K562 (cell line): ENCODE measurements around the gene ENO2. TPM values are rescaled to one million over a fixed set of nuclear protein-coding genes. Genes with fewer than 3 reads are reported as not detected.

ENCODE experiments used
- MBD2 ChIP-seq: sonication (generic); IDR thresholded peaks from 2 replicates; pipeline ENCODE4 v1.6.1; 2016; ENCODE audit warnings: low read depth, borderline replicate concordance
- MXD1 ChIP-seq: fragments of 250-450 bp; sonication (Bioruptor Pico); IDR thresholded peaks from 2 replicates; pipeline ENCODE4 v1.8.0; 2021; ENCODE audit warnings: borderline replicate concordance, mild to moderate bottlenecking, moderate library complexity; ENCODE audit not compliant: poor library complexity, severe bottlenecking
- RBFOX2 ChIP-seq: fragments of 200-400 bp; formaldehyde crosslinking; IDR thresholded peaks from 2 replicates; pipeline ENCODE4 v1.6.1; 2017; ENCODE audit warnings: low read depth, mild to moderate bottlenecking, low read length, moderate library complexity
- ZNF740 ChIP-seq, 3 experiments: fragments of 200-800 bp in 1 of 3; sonication (Bioruptor generic) in 1 of 3; sonication (generic) in 1 of 3; formaldehyde crosslinking in 1 of 3; IDR thresholded peaks; 2 replicates each; pipeline versions ENCODE4 v1.6.1 to v1.8.0; 2016 to 2022; ENCODE audit warnings: mild to moderate bottlenecking in 2 of 3, missing compliant biosample characterization in 2 of 3, missing genetic modification characterization in 2 of 3, missing genetic modification reagents in 1 of 3
- polyA plus RNA-seq, 8 experiments: library from polyadenylated mRNA; depleted of rRNA in 4 of 8; stranded (reverse) in 5 of 8; unstranded in 3 of 8; fragments of >200 nt; fragmentation: Nextera tagmentation in 2 of 8; fragmentation: Illumina TruSeq in 1 of 8; extraction: Ambion mirVana in 2 of 8; extraction: Trizol in 1 of 8; gene quantifications; 2 replicates each; pipeline versions ENCODE4 v1.2.1 to v1.2.3, GENCODE V29; 2011 to 2014; ENCODE audit warnings: inconsistent platforms in 1 of 8, missing spikeins in 1 of 8
- total RNA-seq, 7 experiments: library from RNA; depleted of rRNA in 6 of 7; stranded (reverse); fragments of >200 nt in 6 of 7; fragmentation: Illumina TruSeq in 2 of 7; extraction: Trizol in 2 of 7; gene quantifications; 2 replicates each; pipeline versions ENCODE4 v1.2.1 to v1.2.3, GENCODE V29; 2011 to 2021; ENCODE audit warnings: low replicate concordance in 1 of 7
- TF ChIP-seq, protein P1 (sequence below): fragments of 450-650 bp; IDR thresholded peaks from 2 replicates; pipeline ENCODE4 v1.6.1; 2018; ENCODE audit not compliant: partially characterized antibody
- TF ChIP-seq, protein P2 (sequence below): sonication (generic); formaldehyde crosslinking; IDR thresholded peaks from 2 replicates; pipeline ENCODE4 v1.8.1; 2023; ENCODE audit warnings: mild to moderate bottlenecking, missing genetic modification reagents, moderate library complexity

The ENO2 gene
- total and polyA plus RNA-seq, 9 of the 15 experiments (the other 6 are each of a cell fraction or from before 2014, with no cell fraction given): 10.9 to 43.3 (median 21.0) TPM

GRCh38 chr12:6963016-6963731 lies 48.8 kb downstream of the ENO2 start (continued):
- TF ChIP-seq MXD1 (CRISPR knock-in tag) (no peak), MBD2 (no peak), RBFOX2 (peak; percentile 42), ZNF740 (CRISPR knock-in tag; IDR thresholded peaks at IDR 0.05) (0 out of 2 replicates have a peak, but pooled peaks have one; percentile 36), ZNF740 (tag; IDR thresholded peaks at IDR 0.05) (no peak)
- TF ChIP-seq, protein P1, sequence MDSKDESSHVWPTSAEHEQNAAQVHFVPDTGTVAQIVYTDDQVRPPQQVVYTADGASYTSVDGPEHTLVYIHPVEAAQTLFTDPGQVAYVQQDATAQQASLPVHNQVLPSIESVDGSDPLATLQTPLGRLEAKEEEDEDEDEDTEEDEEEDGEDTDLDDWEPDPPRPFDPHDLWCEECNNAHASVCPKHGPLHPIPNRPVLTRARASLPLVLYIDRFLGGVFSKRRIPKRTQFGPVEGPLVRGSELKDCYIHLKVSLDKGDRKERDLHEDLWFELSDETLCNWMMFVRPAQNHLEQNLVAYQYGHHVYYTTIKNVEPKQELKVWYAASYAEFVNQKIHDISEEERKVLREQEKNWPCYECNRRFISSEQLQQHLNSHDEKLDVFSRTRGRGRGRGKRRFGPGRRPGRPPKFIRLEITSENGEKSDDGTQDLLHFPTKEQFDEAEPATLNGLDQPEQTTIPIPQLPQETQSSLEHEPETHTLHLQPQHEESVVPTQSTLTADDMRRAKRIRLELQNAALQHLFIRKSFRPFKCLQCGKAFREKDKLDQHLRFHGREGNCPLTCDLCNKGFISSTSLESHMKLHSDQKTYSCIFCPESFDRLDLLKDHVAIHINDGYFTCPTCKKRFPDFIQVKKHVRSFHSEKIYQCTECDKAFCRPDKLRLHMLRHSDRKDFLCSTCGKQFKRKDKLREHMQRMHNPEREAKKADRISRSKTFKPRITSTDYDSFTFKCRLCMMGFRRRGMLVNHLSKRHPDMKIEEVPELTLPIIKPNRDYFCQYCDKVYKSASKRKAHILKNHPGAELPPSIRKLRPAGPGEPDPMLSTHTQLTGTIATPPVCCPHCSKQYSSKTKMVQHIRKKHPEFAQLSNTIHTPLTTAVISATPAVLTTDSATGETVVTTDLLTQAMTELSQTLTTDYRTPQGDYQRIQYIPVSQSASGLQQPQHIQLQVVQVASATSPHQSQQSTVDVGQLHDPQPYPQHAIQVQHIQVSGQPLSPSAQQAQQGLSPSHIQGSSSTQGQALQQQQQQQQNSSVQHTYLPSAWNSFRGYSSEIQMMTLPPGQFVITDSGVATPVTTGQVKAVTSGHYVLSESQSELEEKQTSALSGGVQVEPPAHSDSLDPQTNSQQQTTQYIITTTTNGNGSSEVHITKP: no peak
- TF ChIP-seq, protein P2, sequence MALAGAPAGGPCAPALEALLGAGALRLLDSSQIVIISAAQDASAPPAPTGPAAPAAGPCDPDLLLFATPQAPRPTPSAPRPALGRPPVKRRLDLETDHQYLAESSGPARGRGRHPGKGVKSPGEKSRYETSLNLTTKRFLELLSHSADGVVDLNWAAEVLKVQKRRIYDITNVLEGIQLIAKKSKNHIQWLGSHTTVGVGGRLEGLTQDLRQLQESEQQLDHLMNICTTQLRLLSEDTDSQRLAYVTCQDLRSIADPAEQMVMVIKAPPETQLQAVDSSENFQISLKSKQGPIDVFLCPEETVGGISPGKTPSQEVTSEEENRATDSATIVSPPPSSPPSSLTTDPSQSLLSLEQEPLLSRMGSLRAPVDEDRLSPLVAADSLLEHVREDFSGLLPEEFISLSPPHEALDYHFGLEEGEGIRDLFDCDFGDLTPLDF (CRISPR knock-in tag): no peak
- TF ChIP-seq, all 486 proteins: peak for 4
